SIG-M5 (cell line): ENCODE data around the gene PSMD5.

Experiments used
- DNase-seq: peaks from one replicate; lab custom pipeline; 2025; lab: John Stamatoyannopoulos, UW

PSMD5 gene

GRCh38 chr9:120842685-120843485 is at the start of gene PSMD5:
PSMD5 (minus strand) TSS chr9:120842922; CDS start chr9:120842909, 13 bp downstream.
- peak; percentile 82 for DNase-seq

- no peak for DNase-seq
Observed at GRCh38 chr9:120891884-120892747, 49.4 kb upstream of the PSMD5 start.

GRCh38 chr9:120891245-120891883 is 48.6 kb upstream of the PSMD5 start:
- no peak for DNase-seq

- no peak for DNase-seq
Observed at GRCh38 chr9:120890320-120891244, 47.9 kb upstream of the PSMD5 start.

- DNase-seq: no peak
Observed at GRCh38 chr9:120889606-120890271, 47.0 kb upstream of the PSMD5 start.

GRCh38 chr9:120888626-120889025 is 45.9 kb upstream of the PSMD5 start:
- no peak for DNase-seq

- DNase-seq: no peak
Observed at GRCh38 chr9:120886490-120886967, 43.8 kb upstream of the PSMD5 start.

GRCh38 chr9:120885958-120886357 is 43.2 kb upstream of the PSMD5 start:
- DNase-seq: no peak

GRCh38 chr9:120885457-120885856 is 42.7 kb upstream of the PSMD5 start:
- no peak for DNase-seq

- no peak for DNase-seq
Observed at GRCh38 chr9:120883608-120883996, 40.9 kb upstream of the PSMD5 start.

GRCh38 chr9:120882935-120883607 is 40.3 kb upstream of the PSMD5 start:
- DNase-seq: no peak

- no peak for DNase-seq
Observed at GRCh38 chr9:120879446-120879845, 36.7 kb upstream of the PSMD5 start.

GRCh38 chr9:120878188-120879130 is 35.7 kb upstream of the PSMD5 start:
- DNase-seq: no peak

- DNase-seq: no peak
Observed at GRCh38 chr9:120877276-120878034, 34.7 kb upstream of the PSMD5 start.

- DNase-seq: no peak
Observed at GRCh38 chr9:120876842-120877240, 34.1 kb upstream of the PSMD5 start, which contains the start of gene PHF19. PHF19 (minus strand) TSS chr9:120877188; CDS start chr9:120874741, 2,447 bp downstream.

- peak; percentile 80 for DNase-seq
Observed at GRCh38 chr9:120875954-120876841, 33.5 kb upstream of the PSMD5 start.

- no peak for DNase-seq
Observed at GRCh38 chr9:120875643-120875953, 32.9 kb upstream of the PSMD5 start.
